ENCODE measurements around the gene CALB2.

- TF ChIP-seq SAP130 (CRISPR knock-in tag; IDR thresholded peaks at IDR 0.05; ENCODE audit: low read depth) (no peak), ZBTB2 (CRISPR knock-in tag; IDR thresholded peaks at IDR 0.05; ENCODE audit: low read depth) (no peak), HDAC1 (CRISPR knock-in tag; IDR thresholded peaks at IDR 0.05) (no peak), POLR2AphosphoS5 (IDR thresholded peaks at IDR 0.05; ENCODE audit: low read depth, low read length) (no peak), EZH2 (conservative IDR thresholded peaks at IDR 0.05; ENCODE audit: low read depth, low read length) (no peak), MAFF (IDR thresholded peaks at IDR 0.05; ENCODE audit: low read depth, low read length) (no peak)
Observed at GRCh38 chr16:71426880-71427615, 68.5 kb downstream of the CALB2 start.
